ENCODE measurements around the gene MRPL3.

- TF ChIP-seq CTCF (IDR thresholded peaks at IDR 0.05; ENCODE audit: insufficient read depth, low read length, poor library complexity, severe bottlenecking) (no peak), EZH2phosphoT487 (conservative IDR thresholded peaks at IDR 0.05; ENCODE audit: low read length) (no peak)
Measured at GRCh38 chr3:131530388-131530787, 27.6 kb upstream of the MRPL3 start.
